ENCODE results near the gene AKAP12. TPM values are rescaled to one million over a fixed set of nuclear protein-coding genes. Genes with fewer than 3 reads are reported as not detected.
"Not testable (repeated sequence)": the region's sequence is repeated elsewhere in the genome, so short reads cannot be mapped to it uniquely, and the experiment has no call there.

Gene AKAP12
- total RNA-seq, 1 donor from 2014 or later: 15.6 TPM

DNA sequence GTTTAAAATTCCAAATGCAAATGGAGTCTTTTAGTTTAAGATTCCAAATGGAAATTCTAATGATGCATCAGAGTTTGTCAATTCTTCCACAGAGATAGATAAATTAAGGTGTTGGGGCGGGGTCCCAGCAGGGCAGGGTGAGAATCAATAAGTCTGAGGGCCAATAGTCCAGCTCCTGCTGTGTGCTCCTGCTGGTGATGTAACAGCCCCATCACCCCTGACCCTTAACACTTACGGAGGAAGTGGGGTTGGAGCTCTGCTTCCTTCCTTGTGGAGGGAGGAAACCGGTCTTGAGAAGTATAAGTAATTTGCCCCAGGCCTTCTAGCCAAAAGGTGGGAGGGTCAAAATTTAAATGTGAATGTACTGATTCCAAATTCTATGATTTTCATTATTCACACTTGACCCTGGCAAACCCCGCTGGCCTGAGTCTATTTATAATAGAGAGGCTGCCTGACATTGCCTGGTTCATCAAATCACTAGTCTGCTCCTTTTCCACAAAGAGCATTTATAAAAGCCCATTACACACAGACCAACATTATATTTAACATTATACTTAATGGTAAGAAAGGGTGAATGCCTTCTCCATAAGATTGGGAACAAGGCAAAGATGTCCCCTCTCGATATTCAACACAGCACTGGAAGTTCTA is 134.4 kb downstream of the AKAP12 start:
- Mint-ChIP-seq H3K4me1 (ENCODE audit: low read depth) (peaks cover 66% of the 10 kb centered on the region), H3K27ac (peak overlapping the region; percentile 80), H3K27me3 (ENCODE audit: low read depth) (no peaks in the 10 kb centered on the region), H3K36me3 (ENCODE audit: low read depth) (peaks cover 50% of the 10 kb centered on the region), H3K4me3 (ENCODE audit: low read depth) (peak overlapping the region; percentile 22), H3K9me3 (no peaks in the 10 kb centered on the region)
- intact Hi-C loops (cut with micrococcal nuclease): loop anchor here (5.0 kb wide), 2 partner anchors 78 to 87 kb away; partner anchors contain the start of gene RMND1
- no peak for DNase-seq (ENCODE audit: low spot score)

DNA sequence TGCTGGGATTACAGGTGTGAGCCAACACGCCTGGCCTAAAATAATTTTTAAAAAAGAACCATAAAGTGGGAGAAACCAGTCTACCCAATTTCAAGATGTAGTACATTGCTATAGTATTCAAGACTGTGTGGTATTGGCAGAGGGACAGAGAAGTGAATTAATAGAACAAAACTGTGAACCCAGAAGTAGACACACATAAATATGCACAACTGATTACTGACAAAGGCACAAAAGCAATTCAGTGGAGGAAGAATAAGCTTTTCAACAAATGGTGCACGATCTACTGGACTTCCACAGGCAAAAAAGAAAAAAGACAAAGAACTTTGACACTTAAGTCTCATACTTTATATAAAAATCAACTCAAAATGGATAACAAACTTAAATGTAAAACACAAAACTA is 136.1 kb downstream of the AKAP12 start:
- H3K27ac Mint-ChIP-seq: peak overlapping the region; percentile 51
- intact Hi-C loops (cut with micrococcal nuclease): no loop called here
- no peaks in the 10 kb centered on the region for H3K9me3 Mint-ChIP-seq
- peaks cover 78% of the 10 kb centered on the region for H3K4me1 Mint-ChIP-seq (ENCODE audit: low read depth)
- H3K36me3 Mint-ChIP-seq (ENCODE audit: low read depth): peaks cover 38% of the 10 kb centered on the region
- H3K27me3 Mint-ChIP-seq (ENCODE audit: low read depth): no peaks in the 10 kb centered on the region
- H3K4me3 Mint-ChIP-seq (ENCODE audit: low read depth): no peak overlapping the region
- DNase-seq (ENCODE audit: low spot score): no peak

DNA sequence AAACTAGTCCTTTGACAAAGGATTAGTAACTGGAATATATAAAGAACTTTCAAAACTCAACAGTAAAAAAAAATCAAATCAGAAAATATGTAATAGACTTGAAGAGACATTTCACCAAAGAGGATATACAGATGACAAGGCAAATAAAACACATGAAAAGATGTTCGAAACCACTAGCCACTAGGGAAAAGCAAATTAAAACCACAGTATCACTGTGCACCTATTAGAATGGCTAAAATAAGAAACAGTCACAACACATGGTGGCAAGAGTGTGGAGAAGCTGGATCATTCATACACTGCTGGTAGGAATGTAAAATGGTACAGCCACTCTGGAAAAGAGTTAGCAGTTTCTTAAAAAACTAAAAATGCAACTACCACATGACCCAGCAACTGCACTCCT is 136.7 kb downstream of the AKAP12 start:
- Mint-ChIP-seq H3K4me1 (ENCODE audit: low read depth) (peaks cover 77% of the 10 kb centered on the region), H3K27me3 (ENCODE audit: low read depth) (no peaks in the 10 kb centered on the region), H3K27ac (peak overlapping the region; percentile 80), H3K9me3 (no peaks in the 10 kb centered on the region), H3K4me3 (ENCODE audit: low read depth) (no peak overlapping the region), H3K36me3 (ENCODE audit: low read depth) (peaks cover 32% of the 10 kb centered on the region)
- intact Hi-C loops (cut with micrococcal nuclease): no loop called here
- no peak for DNase-seq (ENCODE audit: low spot score)

DNA sequence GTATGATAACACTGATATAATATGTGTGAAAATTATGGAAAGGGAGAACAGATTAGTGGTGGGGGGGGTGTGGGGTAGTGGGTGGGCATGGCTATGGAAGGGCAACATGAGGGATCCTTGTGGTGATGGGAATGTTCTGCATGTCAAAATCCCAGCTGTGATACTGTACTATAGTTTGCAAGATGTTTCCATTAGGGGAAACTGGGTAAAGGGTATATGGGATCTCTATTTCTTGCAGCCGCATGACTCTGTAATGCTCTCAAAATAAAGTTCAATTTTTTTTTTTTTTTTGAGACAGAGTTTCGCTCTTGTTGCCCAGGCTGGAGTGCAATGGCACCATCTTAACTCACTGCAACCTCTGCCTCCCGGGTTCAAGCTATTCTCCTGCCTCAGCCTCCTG is 137.3 kb downstream of the AKAP12 start:
- H3K27ac Mint-ChIP-seq: peak overlapping the region; percentile 28
- H3K9me3 Mint-ChIP-seq: no peaks in the 10 kb centered on the region
- no peaks in the 10 kb centered on the region for H3K27me3 Mint-ChIP-seq (ENCODE audit: low read depth)
- peaks cover 74% of the 10 kb centered on the region for H3K4me1 Mint-ChIP-seq (ENCODE audit: low read depth)
- H3K36me3 Mint-ChIP-seq (ENCODE audit: low read depth): peaks cover 28% of the 10 kb centered on the region
- no peak for DNase-seq (ENCODE audit: low spot score)
- intact Hi-C loops (cut with micrococcal nuclease): no loop called here
- H3K4me3 Mint-ChIP-seq (ENCODE audit: low read depth): no peak overlapping the region

DNA sequence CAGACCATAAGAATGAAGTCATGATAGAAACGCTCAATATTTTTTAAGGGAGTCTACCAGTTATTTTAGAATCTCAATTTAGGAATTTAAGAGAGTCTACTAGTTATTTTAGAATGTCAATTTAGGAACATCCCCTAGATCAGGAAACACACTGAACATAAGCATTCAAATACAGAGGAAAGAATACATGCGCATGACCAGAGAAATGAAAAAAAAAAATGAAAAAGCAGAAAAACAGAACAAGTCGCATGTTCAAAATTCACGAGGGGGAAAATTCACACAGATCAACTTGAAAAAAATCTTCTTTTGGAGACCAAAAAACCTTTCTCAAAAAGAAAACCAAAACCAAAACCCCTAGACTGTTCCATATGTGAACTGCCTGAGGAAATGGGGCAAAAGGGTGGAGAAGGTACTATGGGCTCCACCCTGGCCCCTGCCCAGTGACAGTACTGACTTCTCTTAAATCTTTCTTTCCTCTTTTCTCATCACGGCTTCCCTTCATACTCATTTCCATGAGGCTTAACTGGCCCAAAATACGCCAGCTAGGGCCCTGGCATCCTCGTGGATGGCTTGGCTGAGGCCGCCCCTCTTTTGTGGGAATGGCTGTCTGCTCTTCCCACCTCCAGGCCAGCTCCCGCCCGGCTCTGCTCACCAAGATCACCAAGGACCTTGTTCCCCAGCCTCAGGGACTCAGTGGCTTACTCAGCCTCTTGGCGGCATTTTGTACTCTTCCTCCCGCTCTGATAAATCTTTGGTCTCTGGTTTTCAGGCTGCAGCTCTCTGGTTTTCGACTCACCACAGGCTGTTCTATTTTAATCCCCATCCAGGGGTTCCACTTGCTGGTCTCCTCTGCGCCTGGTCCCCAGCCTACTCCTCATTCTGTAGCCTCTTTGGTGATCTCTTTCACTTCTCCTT is 140.4 kb downstream of the AKAP12 start:
- DNase-seq (ENCODE audit: low spot score): peak; percentile 31
- Mint-ChIP-seq H3K4me3 (ENCODE audit: low read depth) (peak overlapping the region; percentile 85), H3K36me3 (ENCODE audit: low read depth) (peaks cover 27% of the 10 kb centered on the region), H3K27ac (peak overlapping the region; percentile 97), H3K9me3 (no peaks in the 10 kb centered on the region), H3K27me3 (ENCODE audit: low read depth) (no peaks in the 10 kb centered on the region), H3K4me1 (ENCODE audit: low read depth) (peaks cover 59% of the 10 kb centered on the region)
- intact Hi-C loops (cut with micrococcal nuclease): loop anchor here (1.0 to 10.0 kb wide), 2 partner anchors 9 to 1815 kb away; partner anchors contain the start of gene GINM1

DNA sequence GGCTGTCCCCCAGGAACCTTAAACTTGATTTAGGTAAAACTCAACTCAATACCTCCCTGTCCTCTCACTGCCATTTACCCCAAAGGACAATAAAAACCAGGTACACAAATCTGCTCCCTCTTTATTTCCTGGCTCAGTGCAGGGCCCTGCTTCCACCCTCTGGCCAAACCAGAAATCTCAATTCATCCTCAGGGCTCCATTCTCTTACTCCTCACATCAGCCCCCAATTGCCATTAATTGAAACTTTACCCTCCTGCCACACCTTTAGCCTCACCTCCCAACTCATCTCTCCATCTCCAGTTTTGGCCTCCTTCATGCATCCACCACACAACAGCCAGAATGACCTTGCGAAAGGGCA is 141.1 kb downstream of the AKAP12 start:
- no peak for DNase-seq (ENCODE audit: low spot score)
- H3K4me3 Mint-ChIP-seq (ENCODE audit: low read depth): peak overlapping the region; percentile 85
- intact Hi-C loops (cut with micrococcal nuclease): loop anchor here (1.0 to 10.0 kb wide), 2 partner anchors 8 to 1816 kb away; partner anchors contain the start of gene GINM1
- H3K9me3 Mint-ChIP-seq: no peaks in the 10 kb centered on the region
- H3K27me3 Mint-ChIP-seq (ENCODE audit: low read depth): no peaks in the 10 kb centered on the region
- peak overlapping the region; percentile 97 for H3K27ac Mint-ChIP-seq
- H3K36me3 Mint-ChIP-seq (ENCODE audit: low read depth): peaks cover 31% of the 10 kb centered on the region
- peaks cover 61% of the 10 kb centered on the region for H3K4me1 Mint-ChIP-seq (ENCODE audit: low read depth)

DNA sequence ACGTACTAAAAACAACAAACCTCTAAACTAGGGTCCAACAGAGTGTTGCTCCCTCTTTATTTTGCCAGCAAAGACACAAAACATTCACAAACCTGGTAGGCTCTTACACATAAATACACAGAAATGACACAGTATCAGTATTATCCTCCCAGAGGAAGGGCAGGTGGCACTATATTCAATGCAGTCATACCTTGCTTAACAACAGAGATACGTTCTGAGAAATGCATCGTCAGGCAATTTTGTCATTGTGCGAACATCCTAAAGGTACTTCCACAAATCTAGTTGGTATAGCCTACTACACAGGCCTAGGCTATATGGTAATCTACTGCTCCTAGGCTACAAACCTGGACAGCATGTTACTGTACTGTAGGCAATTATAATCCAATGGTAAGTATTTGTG is 142.0 kb downstream of the AKAP12 start:
- DNase-seq (ENCODE audit: low spot score): no peak
- peaks cover 57% of the 10 kb centered on the region for H3K4me1 Mint-ChIP-seq (ENCODE audit: low read depth)
- intact Hi-C loops (cut with micrococcal nuclease): loop anchor here (10.0 kb wide), 1 partner anchor 1817 kb away; the partner anchor contains the start of gene GINM1
- H3K9me3 Mint-ChIP-seq: no peaks in the 10 kb centered on the region
- peak overlapping the region; percentile 74 for H3K27ac Mint-ChIP-seq
- H3K4me3 Mint-ChIP-seq (ENCODE audit: low read depth): no peak overlapping the region
- peaks cover 31% of the 10 kb centered on the region for H3K36me3 Mint-ChIP-seq (ENCODE audit: low read depth)
- no peaks in the 10 kb centered on the region for H3K27me3 Mint-ChIP-seq (ENCODE audit: low read depth)

DNA sequence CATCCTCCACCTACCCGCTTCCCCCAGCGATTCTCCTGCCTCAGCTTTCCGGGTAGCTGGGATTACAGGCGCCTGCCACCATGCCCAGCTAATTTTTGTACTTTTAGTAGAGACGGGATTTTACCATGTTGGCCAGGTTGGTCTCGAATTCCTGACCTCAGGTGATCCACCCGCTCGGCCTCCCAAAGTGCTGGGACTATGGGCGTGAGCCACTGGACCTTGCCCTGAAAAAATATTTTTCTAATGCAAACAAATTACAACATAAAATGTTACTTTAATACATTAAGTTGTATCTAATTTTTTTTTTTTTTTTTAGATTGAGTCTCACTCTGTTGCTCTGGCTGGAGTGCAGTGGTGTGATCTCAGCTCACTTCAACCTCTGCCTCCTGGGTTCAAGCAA is 142.9 kb downstream of the AKAP12 start:
- H3K4me1 Mint-ChIP-seq (ENCODE audit: low read depth): peaks cover 58% of the 10 kb centered on the region
- not testable (repeated sequence) for H3K4me3 Mint-ChIP-seq (ENCODE audit: low read depth); H3K9me3 Mint-ChIP-seq; H3K27ac Mint-ChIP-seq; DNase-seq (ENCODE audit: low spot score); H3K27me3 Mint-ChIP-seq (ENCODE audit: low read depth)
- peaks cover 29% of the 10 kb centered on the region for H3K36me3 Mint-ChIP-seq (ENCODE audit: low read depth)
- intact Hi-C loops (cut with micrococcal nuclease): loop anchor here (10.0 kb wide), 1 partner anchor 1818 kb away; the partner anchor contains the start of gene GINM1

DNA sequence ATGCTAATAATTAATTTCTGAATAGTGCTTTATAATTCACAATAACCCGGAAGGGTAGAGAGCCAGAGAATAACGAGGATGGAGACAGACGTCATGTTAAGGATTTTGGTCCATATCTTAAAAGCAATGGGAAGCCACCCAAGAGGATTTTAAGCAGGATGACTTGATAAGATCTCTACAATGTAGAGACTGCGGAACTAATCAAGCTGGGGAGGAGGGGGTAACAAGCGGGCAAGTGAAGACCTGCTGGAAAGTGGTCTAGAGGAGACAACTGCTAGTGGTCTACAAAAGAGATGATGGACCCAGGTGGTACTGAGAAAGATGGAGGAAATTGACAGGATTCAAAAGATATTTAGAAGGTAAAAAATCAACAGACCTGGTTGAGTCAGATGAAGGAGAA is 144.4 kb downstream of the AKAP12 start:
- intact Hi-C loops (cut with micrococcal nuclease): loop anchor here (10.0 kb wide), 1 partner anchor 1819 kb away; the partner anchor contains the start of gene GINM1
- Mint-ChIP-seq H3K4me1 (ENCODE audit: low read depth) (peaks cover 56% of the 10 kb centered on the region), H3K4me3 (ENCODE audit: low read depth) (no peak overlapping the region), H3K27ac (peak overlapping the region; percentile 25), H3K27me3 (ENCODE audit: low read depth) (no peaks in the 10 kb centered on the region), H3K36me3 (ENCODE audit: low read depth) (peaks cover 29% of the 10 kb centered on the region), H3K9me3 (no peaks in the 10 kb centered on the region)
- no peak for DNase-seq (ENCODE audit: low spot score)

DNA sequence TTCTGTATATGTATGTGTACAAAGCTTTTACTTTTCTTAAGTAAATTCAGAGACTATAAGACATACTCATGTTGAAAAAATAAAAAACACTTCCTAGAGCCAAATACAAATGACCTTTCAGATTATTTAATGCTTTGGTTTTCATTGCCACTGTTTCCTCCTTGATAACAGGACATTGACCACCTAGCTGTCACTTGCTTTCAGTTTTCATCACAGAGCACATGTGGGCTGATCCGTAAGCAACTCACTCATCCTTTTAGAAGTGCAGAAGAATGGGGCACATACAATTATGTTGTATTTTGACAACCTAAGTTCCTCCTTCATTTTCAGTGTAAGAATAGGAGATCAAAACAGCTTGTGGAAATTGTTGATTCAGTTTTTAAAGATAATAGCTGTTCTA is 145.4 kb downstream of the AKAP12 start:
- no peaks in the 10 kb centered on the region for H3K9me3 Mint-ChIP-seq
- DNase-seq (ENCODE audit: low spot score): no peak
- no peak overlapping the region for H3K4me3 Mint-ChIP-seq (ENCODE audit: low read depth)
- intact Hi-C loops (cut with micrococcal nuclease): loop anchor here (10.0 kb wide), 1 partner anchor 1820 kb away; the partner anchor contains the start of gene GINM1
- peak overlapping the region; percentile 20 for H3K27ac Mint-ChIP-seq
- no peaks in the 10 kb centered on the region for H3K27me3 Mint-ChIP-seq (ENCODE audit: low read depth)
- H3K4me1 Mint-ChIP-seq (ENCODE audit: low read depth): peaks cover 54% of the 10 kb centered on the region
- peaks cover 29% of the 10 kb centered on the region for H3K36me3 Mint-ChIP-seq (ENCODE audit: low read depth)

DNA sequence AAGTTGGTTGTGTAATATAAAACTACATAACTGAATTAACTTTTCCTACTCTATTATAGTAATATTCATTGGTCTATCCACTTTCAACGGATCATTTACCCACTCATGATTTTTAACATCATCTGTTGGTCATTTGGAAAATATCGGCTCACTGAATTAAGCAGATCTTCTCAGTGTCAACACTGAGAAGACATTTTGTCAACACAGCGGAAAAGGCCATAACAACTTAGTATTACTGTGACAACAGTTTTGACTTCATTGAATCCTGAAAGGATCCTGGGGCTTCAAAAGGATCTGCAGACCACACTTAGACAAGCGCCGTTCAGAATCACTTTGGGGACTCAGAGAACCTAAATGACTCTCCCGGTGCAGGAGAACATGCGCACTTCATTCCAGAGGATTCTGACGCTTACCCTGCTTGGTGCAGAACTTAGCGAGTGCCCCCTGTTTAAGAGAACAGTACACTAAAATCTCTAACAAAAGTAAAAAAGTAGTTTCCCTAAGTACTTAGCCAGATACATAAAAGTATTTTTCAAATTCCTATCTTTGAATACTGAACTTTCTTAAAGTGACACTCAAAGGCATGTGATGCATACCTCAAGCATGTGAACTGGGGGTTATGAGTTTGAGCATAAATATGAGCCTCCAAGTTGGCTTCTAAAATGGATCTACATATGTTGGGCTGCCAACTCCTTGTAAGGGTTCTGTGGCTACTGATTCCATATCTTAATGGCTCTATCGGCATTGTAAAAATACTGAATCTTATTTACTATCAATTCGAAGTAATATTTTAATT is 147.6 kb downstream of the AKAP12 start:
- Mint-ChIP-seq H3K27me3 (ENCODE audit: low read depth) (no peaks in the 10 kb centered on the region), H3K4me1 (ENCODE audit: low read depth) (peaks cover 44% of the 10 kb centered on the region), H3K36me3 (ENCODE audit: low read depth) (peaks cover 28% of the 10 kb centered on the region), H3K4me3 (ENCODE audit: low read depth) (no peak overlapping the region), H3K9me3 (no peaks in the 10 kb centered on the region), H3K27ac (no peak overlapping the region)
- intact Hi-C loops (cut with micrococcal nuclease): loop anchor here (10.0 kb wide), 1 partner anchor 1823 kb away; the partner anchor contains the start of gene GINM1
- DNase-seq (ENCODE audit: low spot score): no peak

DNA sequence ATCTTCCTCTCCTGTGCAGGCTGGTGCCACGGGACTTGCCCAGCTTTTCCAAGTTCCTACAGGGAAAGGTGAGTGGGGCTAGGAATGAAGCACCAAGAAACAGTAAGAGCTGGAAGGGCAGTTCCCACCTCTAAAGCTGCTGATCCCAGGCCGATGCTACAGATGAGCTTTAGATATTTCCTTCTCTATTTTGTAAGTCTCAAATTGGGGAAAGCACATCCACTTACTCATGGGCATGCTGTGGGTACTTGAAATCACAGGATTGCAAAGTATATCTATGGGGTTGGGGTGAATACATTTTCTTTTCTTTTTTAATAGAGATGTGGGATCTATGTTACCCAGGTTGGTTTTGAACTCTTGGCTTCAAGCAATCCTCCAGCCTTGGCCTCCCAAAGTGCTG is 148.5 kb downstream of the AKAP12 start:
- no peak for DNase-seq (ENCODE audit: low spot score)
- Mint-ChIP-seq H3K4me3 (ENCODE audit: low read depth) (peak overlapping the region; percentile 51), H3K4me1 (ENCODE audit: low read depth) (peaks cover 49% of the 10 kb centered on the region), H3K27me3 (ENCODE audit: low read depth) (no peaks in the 10 kb centered on the region), H3K36me3 (ENCODE audit: low read depth) (peaks cover 33% of the 10 kb centered on the region), H3K27ac (peak overlapping the region; percentile 75), H3K9me3 (no peaks in the 10 kb centered on the region)
- intact Hi-C loops (cut with micrococcal nuclease): loop anchor here (10.0 kb wide), 1 partner anchor 1823 kb away; the partner anchor contains the start of gene GINM1

All from activated T-helper 2 cell treated with anti-CD3 and anti-CD28 coated beads, Interferon-gamma antibody, Interleukin-2, Interleukin-4, amounts not matched to agents 10 μg/mL and 5 μg/mL and 100 μg/mL, durations not matched to agents 14 hours and 24 hours and 36 hours (primary cell).